NCI-H2081 treated with DMSO at 0.1 percent for 48 hours (cell line): ENCODE measurements around the gene MSLN.

Experiments
- DNase-seq: peaks from one replicate; lab custom pipeline; 2025; lab: John Stamatoyannopoulos, UW

MSLN gene

GRCh38 chr16:723695-724094, 36.8 kb upstream of the MSLN start:
- DNase-seq: no peak

- DNase-seq: no peak
Measured at GRCh38 chr16:724188-725040, 36.1 kb upstream of the MSLN start.

GRCh38 chr16:725041-725376, 35.5 kb upstream of the MSLN start:
- DNase-seq: no peak

- DNase-seq: no peak
Measured at GRCh38 chr16:725463-726187, 34.9 kb upstream of the MSLN start.

GRCh38 chr16:726188-726437, 34.4 kb upstream of the MSLN start:
- no peak for DNase-seq

- DNase-seq: no peak
Measured at GRCh38 chr16:726438-727290, 33.9 kb upstream of the MSLN start, which contains the start of the genes CCDC78 and HAGHL. Gene CCDC78 (minus strand): TSS chr16:726443. CDS start chr16:726367, 76 bp downstream. Gene HAGHL (plus strand): TSS chr16:727106. CDS start chr16:727510, 404 bp downstream.

- DNase-seq: no peak
Measured at GRCh38 chr16:727291-727977, 33.1 kb upstream of the MSLN start.

GRCh38 chr16:728131-728889, 32.2 kb upstream of the MSLN start:
- DNase-seq: no peak

GRCh38 chr16:728890-729744, 31.4 kb upstream of the MSLN start:
- DNase-seq: no peak

- no peak for DNase-seq
Measured at GRCh38 chr16:729768-730665, 30.5 kb upstream of the MSLN start.

- DNase-seq: no peak
Measured at GRCh38 chr16:730666-731509, 29.6 kb upstream of the MSLN start.

GRCh38 chr16:732332-732731, 28.2 kb upstream of the MSLN start:
- no peak for DNase-seq

- no peak for DNase-seq
Measured at GRCh38 chr16:732936-733335, 27.6 kb upstream of the MSLN start.

GRCh38 chr16:733382-734207, 26.9 kb upstream of the MSLN start:
- no peak for DNase-seq

GRCh38 chr16:734208-734980, 26.1 kb upstream of the MSLN start:
- no peak for DNase-seq

- DNase-seq: no peak
Measured at GRCh38 chr16:734981-735881, 25.3 kb upstream of the MSLN start.
